ENCODE results near the gene SBSN.
A peak's percentile ranks its signal among the peaks of the same experiment; 100 is the strongest.

Gene SBSN

DNA sequence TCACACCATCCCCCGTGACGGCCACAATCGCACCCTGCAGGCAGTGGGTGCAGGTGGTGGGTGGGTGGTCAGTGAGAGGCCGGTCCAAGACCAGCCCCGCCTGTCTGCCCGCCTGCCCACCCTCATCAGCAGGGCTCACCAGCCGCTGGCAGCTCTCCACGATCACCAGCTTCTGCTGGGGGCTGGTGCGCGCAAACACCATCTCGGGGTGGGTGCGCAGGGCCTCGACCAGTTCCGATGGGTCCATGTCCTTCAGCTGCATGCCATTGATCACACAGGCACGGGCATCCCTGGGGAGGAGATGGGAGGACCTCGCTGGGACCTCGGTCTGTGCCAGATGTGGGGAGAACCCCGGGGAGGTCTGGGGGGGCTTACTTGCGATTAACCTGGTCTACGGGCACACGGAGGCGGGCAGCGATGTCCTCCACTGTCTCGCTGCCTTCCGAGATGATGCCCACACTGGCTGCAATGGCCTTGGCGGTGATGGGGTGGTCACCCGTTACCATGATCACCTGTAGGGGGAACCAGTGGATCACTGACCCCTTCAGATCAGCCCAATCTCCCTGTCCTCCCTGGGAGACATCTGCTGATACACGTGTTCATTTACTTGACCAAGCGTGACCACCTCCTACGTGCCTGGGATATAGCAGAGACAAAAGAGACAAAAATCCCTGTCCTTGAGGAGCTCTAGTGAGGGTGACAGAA, 27.3 kb upstream of the SBSN start:
- H3K27ac ChIP-seq = no peak overlapping the region
- DNase-seq (ENCODE audit: low read depth, low spot score) = no peak

DNA sequence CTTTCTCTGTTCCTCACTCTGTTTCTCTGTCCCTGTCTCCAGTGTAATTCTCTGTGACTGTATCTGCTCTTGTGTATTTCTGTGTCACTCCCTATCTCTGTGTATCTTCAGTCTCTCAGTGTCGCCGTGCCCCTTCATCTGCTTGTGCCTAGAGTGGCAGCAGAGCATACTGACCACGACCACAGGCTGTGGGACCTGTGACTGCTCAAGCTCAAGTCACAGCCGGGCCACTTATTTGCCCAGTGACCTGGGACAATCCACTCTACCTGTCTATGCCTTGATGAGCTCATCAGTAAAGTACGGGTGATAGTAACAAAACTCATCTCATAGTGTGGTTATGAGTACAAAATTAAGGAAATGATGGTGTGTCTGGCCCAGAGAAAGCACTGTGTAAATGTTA, 26.0 kb upstream of the SBSN start:
- no peak for DNase-seq (ENCODE audit: low read depth, low spot score)
- no peak overlapping the region for H3K27ac ChIP-seq

DNA sequence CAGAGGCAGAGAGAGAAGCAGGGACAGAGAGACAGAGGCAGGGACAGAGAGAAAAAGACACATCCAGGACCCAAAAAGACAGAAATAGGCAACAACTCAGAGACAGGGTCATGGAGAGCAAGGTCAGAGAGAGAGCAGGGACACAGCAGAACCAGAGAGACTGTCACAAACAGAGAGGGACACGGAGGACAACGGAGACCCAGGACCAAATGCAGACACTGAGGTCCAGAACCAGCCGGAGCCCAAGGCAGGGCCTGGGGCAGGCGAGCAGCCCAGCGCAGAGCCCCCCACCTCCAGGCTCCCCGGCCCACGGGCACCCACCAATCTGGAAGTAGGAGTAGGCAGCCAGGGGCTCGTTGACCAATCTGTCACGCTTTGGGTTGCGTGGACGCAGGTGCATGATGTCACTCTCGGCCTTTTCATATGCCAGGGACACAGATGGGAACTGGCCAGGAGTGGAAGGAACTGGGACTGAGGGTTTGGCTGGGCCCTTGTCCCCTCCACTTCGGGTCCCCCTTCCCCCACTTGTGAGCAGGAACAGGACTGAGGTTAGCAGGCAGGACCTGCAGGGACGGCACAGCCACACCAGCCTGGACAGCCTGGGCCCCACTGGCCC, 25.4 kb upstream of the SBSN start:
- H3K27ac ChIP-seq = no peak overlapping the region
- DNase-seq (ENCODE audit: low read depth, low spot score) = no peak

DNA sequence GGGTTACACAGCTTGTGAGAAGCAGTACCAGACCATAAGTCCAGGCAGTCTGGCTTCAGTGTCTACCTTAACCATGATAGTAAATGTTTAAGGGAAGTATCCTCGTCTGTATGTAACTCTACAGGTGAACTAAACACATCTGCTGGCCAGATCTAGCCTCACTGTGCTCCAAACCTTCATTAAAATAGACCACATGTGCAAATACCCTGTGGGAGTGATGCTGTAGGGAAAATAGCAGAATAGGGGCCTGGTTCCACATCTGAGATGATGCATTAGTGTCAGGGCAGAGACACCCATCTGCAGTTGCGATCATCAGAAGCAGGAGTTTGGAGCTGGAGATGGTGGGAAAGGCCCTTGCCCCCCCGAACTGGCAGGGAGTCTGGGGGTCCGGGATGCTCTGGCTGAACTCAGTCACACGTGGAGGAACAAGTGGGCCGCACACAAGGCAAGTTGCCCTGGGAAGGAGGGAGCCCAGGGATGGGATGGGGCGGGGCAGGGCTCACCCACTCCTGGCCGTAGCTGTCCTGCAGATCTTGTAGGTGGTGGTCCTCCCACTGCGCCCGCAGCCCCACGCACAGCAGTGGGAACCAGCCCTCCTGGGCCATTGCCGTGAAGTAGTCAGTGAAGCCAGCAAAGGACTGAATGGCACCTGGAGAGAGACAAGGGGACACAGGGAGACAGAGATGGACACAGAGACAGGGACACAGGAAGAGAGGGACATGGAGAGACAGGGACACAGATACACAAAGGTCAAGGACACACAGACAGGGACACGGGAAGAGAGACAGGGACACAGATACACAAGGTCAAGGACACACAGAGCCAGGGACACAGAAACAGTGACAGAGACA, 24.6 kb upstream of the SBSN start:
- H3K27ac ChIP-seq = no peak overlapping the region
- DNase-seq (ENCODE audit: low read depth, low spot score) = no peak

DNA sequence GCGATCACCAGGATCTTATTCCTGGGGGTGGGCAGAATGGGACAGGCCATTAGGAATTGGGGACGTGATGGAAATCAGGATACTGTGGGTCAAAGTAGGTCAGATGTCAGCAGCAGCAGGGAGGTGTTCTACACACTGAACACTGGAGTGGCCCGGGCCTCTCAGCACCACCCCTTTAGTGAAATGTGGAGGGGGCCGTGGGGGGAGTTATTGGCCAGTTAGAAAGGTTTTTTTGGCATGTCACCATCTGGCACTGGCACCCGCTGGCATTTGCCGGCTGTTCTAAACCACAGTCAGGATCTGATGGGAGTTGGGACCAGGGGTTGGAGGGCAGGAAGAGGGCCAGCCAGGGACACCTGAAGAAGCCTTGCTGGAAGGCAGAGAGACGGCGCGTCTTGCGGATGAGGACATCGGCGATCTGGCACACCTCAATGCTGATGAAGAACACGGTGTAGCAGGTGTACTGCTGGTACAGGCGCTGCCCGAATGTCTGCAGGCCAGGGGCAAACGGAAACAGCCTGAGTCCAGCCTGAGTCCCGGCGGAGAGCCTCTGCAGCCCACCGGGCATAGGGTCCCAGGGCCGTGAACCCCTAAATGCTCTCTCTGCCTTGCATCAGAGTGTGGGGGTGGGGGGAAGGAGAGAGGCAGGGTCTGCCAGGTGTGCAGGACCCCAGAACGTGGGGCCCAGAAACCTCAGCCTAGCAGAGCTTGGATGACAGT, 23.1 kb upstream of the SBSN start:
- DNase-seq (ENCODE audit: low read depth, low spot score) = no peak
- no peak overlapping the region for H3K27ac ChIP-seq

DNA sequence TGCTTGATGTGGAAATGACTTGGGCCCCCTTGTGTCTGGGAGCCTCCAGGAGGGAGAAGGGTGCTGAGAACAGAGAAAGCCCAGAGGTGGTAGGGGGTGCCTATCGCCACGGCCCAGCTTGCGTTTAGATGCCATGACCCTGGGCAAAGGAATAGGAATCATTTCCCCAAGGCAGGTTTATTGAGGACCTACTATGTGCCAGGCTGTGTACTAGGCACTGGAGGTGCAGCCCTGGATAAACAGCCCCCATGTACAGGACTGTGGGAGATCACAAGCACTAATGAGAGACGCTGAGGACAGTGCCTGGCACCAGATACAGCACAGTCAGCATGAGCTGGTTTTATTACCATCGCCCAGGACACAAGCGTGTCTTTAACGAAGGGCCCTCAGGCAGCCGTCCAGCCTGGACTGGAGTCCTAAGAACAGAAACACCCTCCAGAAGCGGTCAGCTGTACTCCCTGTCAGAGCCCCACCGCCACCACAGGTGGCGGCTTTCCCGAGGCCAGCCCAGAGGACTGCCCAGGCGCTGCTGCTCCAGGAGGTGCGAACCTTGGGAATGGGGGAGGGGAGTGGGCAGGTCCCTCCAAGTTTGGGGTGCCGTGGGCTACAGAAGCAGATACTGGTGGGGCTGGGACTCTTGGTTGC, 21.9 kb upstream of the SBSN start:
- no peak for DNase-seq (ENCODE audit: low read depth, low spot score)
- no peak overlapping the region for H3K27ac ChIP-seq

DNA sequence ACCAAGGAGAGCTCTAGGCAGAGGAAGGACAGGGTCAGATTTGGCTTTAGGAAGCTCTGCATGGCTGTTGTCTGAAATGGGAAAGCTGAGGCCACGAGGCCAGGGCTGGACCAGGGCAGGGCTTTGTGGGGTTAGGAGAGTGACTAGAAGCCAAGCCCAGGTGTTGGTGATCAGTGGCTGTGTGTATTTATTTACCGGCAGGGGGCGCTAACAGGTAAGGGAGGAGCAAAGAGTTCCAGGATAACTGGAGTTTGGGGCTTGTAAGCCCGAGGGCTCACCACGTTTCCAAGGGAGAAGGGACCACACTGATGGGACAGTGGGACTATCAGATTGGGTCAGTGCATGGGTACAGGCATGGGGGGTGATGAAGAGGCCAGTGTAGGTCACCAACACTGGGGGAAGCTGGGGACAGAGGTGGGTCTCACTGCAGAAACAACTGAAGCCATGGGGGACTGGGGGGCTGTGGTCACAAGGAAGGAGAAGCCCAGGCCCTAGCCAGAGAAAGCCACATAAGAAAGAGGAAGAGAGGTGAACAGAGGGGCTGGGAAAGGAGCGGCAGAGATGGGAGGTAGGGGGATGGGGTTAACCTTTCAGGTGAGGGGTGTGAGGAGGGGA, 21.2 kb upstream of the SBSN start:
- H3K27ac ChIP-seq = no peak overlapping the region
- no peak for DNase-seq (ENCODE audit: low read depth, low spot score)

DNA sequence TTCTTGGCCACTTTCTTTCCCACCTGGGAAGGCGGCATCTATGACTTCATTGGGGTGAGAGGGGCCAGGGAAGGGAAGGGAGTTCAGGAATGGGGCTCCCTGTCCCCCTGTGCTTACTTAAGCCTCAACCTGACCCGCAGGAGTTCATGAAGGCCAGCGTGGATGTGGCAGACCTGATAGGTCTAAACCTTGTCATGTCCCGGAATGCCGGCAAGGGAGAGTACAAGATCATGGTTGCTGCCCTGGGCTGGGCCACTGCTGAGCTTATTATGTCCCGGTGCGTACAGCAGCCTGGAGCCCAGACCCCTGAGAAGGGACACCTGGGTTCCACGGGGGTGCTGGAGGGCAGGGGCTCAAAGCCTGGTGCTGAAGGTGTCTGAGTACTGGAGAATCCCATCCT, 18.4 kb upstream of the SBSN start:
- no peak overlapping the region for H3K27ac ChIP-seq

DNA sequence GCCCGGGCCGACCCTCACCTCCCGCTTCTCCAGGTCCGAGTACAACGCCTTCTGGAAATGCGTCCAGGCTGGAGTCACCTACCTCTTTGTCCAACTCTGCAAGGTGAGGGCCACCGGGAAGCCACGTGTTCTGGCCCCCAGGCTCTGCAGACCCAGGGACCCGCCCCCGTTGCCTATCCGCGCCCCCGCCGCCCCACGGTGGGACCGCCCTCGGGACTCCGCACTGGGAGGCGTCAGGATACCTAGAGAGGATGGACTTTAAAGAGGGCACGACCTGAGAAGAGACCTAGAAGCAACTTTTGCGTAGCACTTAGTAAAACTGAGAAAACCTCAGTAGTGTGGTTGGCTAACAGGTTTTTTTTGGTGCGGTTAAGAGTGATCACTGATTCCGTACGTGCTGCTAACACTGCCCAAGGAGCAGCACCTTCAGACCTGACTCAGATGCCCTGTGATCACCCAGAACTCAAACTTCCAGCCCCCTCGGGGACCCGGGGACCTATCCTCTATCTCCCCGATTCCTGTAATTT, 17.8 kb upstream of the SBSN start:
- H3K27ac ChIP-seq = peak overlapping the region; percentile 59
- DNase-seq (ENCODE audit: low read depth, low spot score) = no peak

More for the DNA sequence above, 18.4 kb upstream of the SBSN start:
- no peak for DNase-seq (ENCODE audit: low read depth, low spot score)

DNA sequence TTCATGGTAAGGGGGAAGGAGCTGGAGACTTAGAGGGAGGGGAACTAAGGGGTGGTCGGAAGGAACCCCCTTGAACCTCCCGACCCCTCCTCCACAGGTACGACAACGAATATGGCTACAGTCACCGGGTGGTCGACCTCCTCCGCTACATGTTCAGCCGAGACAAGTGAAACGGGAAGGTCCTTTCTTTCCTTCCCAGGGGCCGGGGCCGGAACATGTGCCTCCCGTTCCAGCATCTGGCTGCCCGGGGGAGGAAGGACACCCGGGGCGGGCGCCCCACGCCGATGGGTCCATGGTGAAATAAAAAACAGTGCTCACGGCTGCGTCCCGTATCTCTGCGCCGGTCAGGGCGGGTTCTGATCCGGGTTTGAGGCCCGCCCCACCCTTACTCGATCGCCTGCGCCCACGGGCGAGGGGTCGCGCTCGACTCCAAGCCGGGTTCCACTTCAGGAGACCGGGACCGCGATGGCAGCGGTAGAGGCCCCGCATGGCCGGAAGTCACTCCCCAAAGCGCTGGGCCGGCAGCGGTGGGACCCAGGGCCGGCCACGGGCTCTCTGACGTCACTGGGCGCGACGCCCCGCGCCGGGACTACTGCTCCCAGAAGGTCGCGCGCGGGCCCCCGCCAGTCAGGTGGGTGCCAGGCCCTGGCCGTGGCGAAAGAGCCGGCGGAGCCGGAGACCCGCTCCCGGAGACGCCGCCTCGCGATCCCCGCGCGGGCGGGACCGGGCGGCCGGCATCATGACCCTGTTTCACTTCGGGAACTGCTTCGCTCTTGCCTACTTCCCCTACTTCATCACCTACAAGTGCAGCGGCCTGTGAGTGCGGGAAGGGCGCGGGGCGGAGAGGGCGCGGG, 17.1 kb upstream of the SBSN start, which contains the start of gene TMEM147:
TSS of gene TMEM147 (plus strand) at position 626 of the 854 bp plus-strand sequence. CDS start at position 740, 114 bp downstream.
- H3K27ac ChIP-seq = peak within 1 kb of the TSS; percentile 59
- peak; percentile 18 for DNase-seq (ENCODE audit: low read depth, low spot score)

DNA sequence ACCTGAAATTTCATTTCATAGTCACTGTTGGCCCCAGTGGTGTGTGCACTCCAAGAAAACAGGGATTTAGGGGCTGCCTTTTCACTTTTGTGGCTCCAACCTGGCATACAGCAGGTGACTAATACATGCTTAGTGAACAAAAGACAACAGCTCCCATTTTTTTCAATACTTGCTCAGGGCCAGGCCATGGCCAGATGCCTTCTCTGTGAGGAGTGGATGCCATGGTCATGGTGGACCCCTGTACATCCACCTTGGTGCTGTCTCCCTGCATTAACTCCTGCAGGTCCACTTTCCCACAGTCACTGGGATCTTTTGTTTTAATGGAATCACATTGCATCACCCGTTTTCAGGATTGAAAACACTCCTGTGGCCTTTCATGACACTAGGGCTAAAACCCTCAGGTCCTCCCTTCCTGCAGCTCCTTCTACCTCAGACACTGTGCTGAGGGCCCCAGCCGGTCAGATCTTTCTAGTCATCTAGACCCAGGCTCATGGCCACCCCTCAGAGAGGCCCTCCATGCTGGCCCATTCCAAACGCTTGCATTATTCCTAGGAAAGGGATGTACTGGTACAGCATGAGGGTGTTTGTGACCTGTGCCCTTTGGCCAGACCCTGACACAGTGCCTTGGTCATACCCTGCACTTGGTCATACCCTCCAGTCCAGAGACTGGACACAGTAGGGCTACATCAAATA, 16.1 kb upstream of the SBSN start:
- DNase-seq (ENCODE audit: low read depth, low spot score) = no peak
- H3K27ac ChIP-seq = peak overlapping the region; percentile 59

DNA sequence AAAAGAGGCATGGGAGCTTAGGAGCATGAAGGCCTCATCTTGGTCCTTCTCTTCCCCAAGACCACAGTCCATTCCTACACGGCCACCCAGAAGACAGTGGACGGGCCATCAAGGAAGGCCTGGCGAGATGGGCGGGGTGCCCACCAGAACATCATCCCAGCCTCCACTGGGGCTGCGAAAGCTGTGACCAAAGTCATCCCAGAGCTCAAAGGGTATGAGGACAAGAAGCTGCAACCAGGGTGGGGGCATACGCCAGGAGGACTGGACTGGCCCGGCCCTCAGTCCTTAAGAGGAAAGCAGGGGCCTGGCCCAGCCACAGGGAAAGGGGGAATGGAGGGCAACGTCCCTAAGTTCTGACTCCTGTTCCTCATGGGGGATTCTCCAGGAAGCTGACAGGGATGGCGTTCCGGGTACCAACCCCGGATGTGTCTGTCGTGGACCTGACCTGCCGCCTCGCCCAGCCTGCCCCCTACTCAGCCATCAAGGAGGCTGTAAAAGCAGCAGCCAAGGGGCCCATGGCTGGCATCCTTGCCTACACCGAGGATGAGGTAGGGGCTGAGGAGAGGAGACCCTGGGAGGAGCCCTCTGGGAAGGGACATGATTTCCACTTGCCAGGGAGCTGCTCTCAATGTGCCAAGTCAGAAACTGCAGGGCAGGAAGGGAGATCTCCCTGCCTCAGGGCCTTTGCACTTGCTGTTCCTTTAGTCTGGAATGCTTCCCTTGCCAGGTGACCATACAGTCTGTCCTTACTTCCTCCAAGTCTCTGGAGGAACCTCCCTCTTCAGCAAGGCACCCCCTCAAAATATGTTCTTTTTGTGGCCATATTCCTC, 15.4 kb upstream of the SBSN start:
- no peak overlapping the region for H3K27ac ChIP-seq
- DNase-seq (ENCODE audit: low read depth, low spot score) = no peak

DNA sequence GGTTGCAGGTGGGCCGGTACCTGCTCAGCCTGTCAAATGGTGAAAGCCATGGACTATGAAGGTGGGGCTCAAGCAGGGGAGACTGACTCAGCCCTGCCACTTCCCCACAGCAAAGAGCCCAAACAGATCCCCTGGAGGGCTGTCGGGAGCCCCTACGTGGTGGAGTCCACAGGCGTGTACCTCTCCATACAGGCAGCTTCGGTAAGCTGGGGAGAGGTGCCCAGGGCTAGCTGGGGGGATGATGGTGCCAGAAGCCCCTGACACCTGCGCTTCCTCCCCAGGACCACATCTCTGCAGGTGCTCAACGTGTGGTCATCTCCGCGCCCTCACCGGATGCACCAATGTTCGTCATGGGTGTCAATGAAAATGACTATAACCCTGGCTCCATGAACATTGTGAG, 14.1 kb upstream of the SBSN start:
- DNase-seq (ENCODE audit: low read depth, low spot score) = no peak
- no peak overlapping the region for H3K27ac ChIP-seq

DNA sequence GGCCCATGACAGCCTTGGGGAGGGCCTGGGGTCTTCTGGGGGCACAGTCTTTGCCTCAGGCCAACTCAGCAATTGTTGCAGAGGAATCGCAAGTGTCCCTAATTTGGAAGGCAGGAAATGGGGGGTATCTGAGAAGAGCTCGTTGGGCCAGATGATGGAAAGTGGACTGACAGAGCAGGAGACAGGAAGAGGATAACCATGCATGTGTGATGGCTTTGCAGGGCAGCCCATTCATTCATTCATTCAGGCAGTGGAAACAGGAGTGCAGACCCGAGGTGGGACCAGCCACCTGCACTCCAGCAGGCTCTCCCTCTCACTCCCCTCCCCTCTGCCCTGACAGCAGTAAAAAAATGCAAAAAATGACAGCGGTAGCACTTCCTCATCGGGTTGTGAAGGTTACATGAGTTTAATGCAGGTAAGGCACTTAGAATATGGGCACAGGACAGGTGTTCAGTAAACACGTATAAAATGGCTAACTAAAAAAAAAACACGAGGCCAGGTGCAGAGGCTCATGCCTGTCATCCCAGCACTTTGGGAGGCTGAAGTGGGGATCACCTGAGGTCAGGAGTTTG, 12.3 kb upstream of the SBSN start:
- H3K27ac ChIP-seq = no peak overlapping the region

DNA sequence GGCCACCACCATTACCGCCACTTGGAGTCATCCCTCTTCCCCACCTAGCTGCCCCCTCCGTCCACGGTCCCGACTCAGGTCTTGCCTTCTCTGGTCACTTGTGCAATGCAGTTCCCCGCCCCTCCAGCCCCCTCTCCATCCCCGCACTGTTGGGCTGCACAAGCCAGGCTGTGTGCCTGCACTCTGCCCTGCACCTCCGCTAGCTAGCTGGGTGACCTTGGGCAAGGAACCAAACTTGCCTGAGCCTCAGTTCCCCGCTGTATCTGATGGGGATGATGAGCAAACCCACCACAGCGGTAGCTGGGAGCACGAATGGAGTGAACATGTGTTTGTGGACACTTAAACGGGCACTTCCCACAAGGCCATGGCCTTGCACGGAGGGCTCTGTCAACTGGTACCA, 11.7 kb upstream of the SBSN start:
- no peak for DNase-seq (ENCODE audit: low read depth, low spot score)
- no peak overlapping the region for H3K27ac ChIP-seq

More for the DNA sequence above, 12.3 kb upstream of the SBSN start:
- DNase-seq (ENCODE audit: low read depth, low spot score) = no peak

DNA sequence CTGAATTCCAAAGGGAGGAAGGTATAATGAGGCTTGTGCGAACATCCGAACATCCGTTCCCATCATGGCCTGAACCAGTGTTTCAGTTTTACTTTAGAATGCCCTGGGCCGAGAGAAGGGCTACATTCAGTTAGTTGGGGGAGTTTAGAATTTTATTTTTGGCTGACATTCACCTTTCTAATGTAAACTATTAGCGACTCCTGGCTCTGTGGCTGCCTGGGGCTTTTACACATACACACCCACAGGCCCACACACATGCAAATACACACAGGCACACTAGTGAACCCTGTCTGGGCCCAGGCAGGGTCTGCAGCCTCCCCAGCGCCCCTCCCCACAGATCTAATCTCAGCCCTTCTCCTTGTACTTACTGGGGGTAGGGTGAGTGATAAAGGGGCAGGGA, 11.2 kb upstream of the SBSN start:
- no peak for DNase-seq (ENCODE audit: low read depth, low spot score)
- no peak overlapping the region for H3K27ac ChIP-seq

All from epithelial cell of prostate (primary cell).